ENCODE results near the gene RASEF.
"Not testable (repeated sequence)": the region's sequence is repeated elsewhere in the genome, so short reads cannot be mapped to it uniquely, and the experiment has no call there.

The RASEF gene

GRCh38 chr9:83062651-83063527 is at the start of gene RASEF:
Gene RASEF (minus strand): TSS chr9:83063142. CDS start chr9:83062867, 275 bp downstream.
- peak; percentile 8 for DNase-seq

- no peak for DNase-seq
Observed at GRCh38 chr9:83111169-83111568, 48.2 kb upstream of the RASEF start.

GRCh38 chr9:83109296-83109695 is 46.4 kb upstream of the RASEF start:
- no peak for DNase-seq

GRCh38 chr9:83108208-83108607 is 45.3 kb upstream of the RASEF start:
- DNase-seq, result no peak

GRCh38 chr9:83106772-83107171 is 43.8 kb upstream of the RASEF start:
- DNase-seq, result no peak

- no peak for DNase-seq
Observed at GRCh38 chr9:83106263-83106662, 43.3 kb upstream of the RASEF start.

GRCh38 chr9:83097633-83098032 is 34.7 kb upstream of the RASEF start:
- DNase-seq, result no peak

- not testable (repeated sequence) for DNase-seq
Observed at GRCh38 chr9:83093311-83093710, 30.4 kb upstream of the RASEF start.

GRCh38 chr9:83081846-83082245 is 18.9 kb upstream of the RASEF start:
- DNase-seq, result no peak

GRCh38 chr9:83081010-83081409 is 18.1 kb upstream of the RASEF start:
- DNase-seq, result no peak

- DNase-seq, result not testable (repeated sequence)
Observed at GRCh38 chr9:83075932-83076331, 13.0 kb upstream of the RASEF start.

- not testable (repeated sequence) for DNase-seq
Observed at GRCh38 chr9:83072498-83072897, 9.6 kb upstream of the RASEF start.

GRCh38 chr9:83071626-83072025 is 8.7 kb upstream of the RASEF start:
- no peak for DNase-seq

- no peak for DNase-seq
Observed at GRCh38 chr9:83070261-83070660, 7.3 kb upstream of the RASEF start.

GRCh38 chr9:83069651-83070050 is 6.7 kb upstream of the RASEF start:
- no peak for DNase-seq

- no peak for DNase-seq
Observed at GRCh38 chr9:83068414-83068813, 5.5 kb upstream of the RASEF start.

- no peak for DNase-seq
Observed at GRCh38 chr9:83067579-83067978, 4.6 kb upstream of the RASEF start.

GRCh38 chr9:83066771-83067170 is 3.8 kb upstream of the RASEF start:
- DNase-seq, result no peak

- DNase-seq, result no peak
Observed at GRCh38 chr9:83065233-83065632, 2.3 kb upstream of the RASEF start.

GRCh38 chr9:83061990-83062650 is 822 bp downstream of the RASEF start:
- DNase-seq, result no peak

GRCh38 chr9:83061036-83061435 is 1.9 kb downstream of the RASEF start:
- DNase-seq, result no peak

- DNase-seq, result no peak
Observed at GRCh38 chr9:83060556-83060955, 2.4 kb downstream of the RASEF start.

GRCh38 chr9:83059417-83059816 is 3.5 kb downstream of the RASEF start:
- DNase-seq, result no peak

GRCh38 chr9:83056911-83057310 is 6.0 kb downstream of the RASEF start:
- no peak for DNase-seq

Data from stimulated activated CD4-positive, alpha-beta T cell treated with anti-CD3 and anti-CD28 coated beads, Interleukin-15, amount 100 ng/mL, for 24 hours (primary cell).